HCT116 (cell line): ENCODE measurements around the gene ACSL3. TPM values are rescaled to one million over a fixed set of nuclear protein-coding genes. Genes with fewer than 3 reads are reported as not detected.

Experiments used
- ATAC-seq: fragments of 200-7000 bp; cut with Tn5 transposase; 2 replicates; pipeline ENCODE4 v1.9.1; 2020; ENCODE audit warnings: mild to moderate bottlenecking, moderate library complexity
- BruUV-seq: library from RNA; stranded (reverse); fragments of 400-500 nt; replicated peaks from 2 replicates; lab custom pipeline; 2021; lab: Mats Ljungman, UMichigan
- CTCF ChIA-PET: fragments of 300-600 bp; sonication (Branson Sonifier 250); formaldehyde crosslinking; loops from one replicate; lab custom pipeline; 2021; ENCODE audit warnings: antibody characterized with exemption; lab: Charles Lee
- POLR2A ChIA-PET: fragments of 300-600, 350-600 bp; sonication (Branson Sonifier 250); formaldehyde crosslinking; loops from one replicate; lab custom pipeline; 2021; ENCODE audit warnings: antibody characterized with exemption; lab: Charles Lee
- RAD21 ChIA-PET, 2 experiments: fragments of 300-600 bp; sonication (Branson Sonifier 250); formaldehyde crosslinking; loops; one replicate each; lab custom pipeline; 2023; ENCODE audit warnings: low total read pairs in 2 of 2; ENCODE audit not compliant: uncharacterized antibody in 2 of 2, unreplicated experiment in 2 of 2, low non-redundant PET in 1 of 2; lab: Charles Lee
- DNase-seq: peaks from one replicate; pipeline ENCODE4 v3.0.0-alpha.2; 2010; ENCODE audit warnings: low read depth, low spot score
- H2AFZ ChIP-seq: fragments of 200-600 bp; shearing (Covaris generic), sonication (generic); 2 replicates; pipeline ENCODE4 v1.6.1; 2017; ENCODE audit warnings: low read depth, mixed run types, mixed read lengths, antibody characterized with exemption, low read length; ENCODE audit not compliant: poor library complexity, severe bottlenecking
- H3K27ac ChIP-seq: 2 replicates; pipeline ENCODE4 v1.5.1; 2012; ENCODE audit warnings: low read depth, low read length
- H3K27me3 ChIP-seq: fragments of 200-600 bp; sonication (generic); 2 replicates; pipeline ENCODE4 v1.6.1; 2016; ENCODE audit warnings: mixed run types, low read length, mixed read lengths; ENCODE audit not compliant: insufficient read depth
- H3K36me3 ChIP-seq, 2 experiments: fragments of 200-500 bp in 1 of 2; fragments of 200-600 bp in 1 of 2; sonication (Bioruptor generic) in 1 of 2; sonication (generic) in 1 of 2; 2 replicates each; pipeline versions ENCODE4 v1.5.1 to v1.6.1; 2014 to 2016; ENCODE audit warnings: low read length in 2 of 2, inconsistent platforms in 1 of 2, mixed read lengths in 1 of 2, mixed run types in 1 of 2; ENCODE audit not compliant: insufficient read depth in 2 of 2, control insufficient read depth in 1 of 2
- H3K4me1 ChIP-seq, 2 experiments: fragments of 200-600 bp in 1 of 2; sonication (generic) in 1 of 2; 2 replicates each; pipeline versions ENCODE4 v1.5.1 to v1.6.1; 2012 to 2017; ENCODE audit warnings: low read length in 2 of 2, inconsistent platforms in 1 of 2, mild to moderate bottlenecking in 1 of 2, mixed read lengths in 1 of 2, mixed run types in 1 of 2, moderate library complexity in 1 of 2; ENCODE audit not compliant: insufficient read depth in 2 of 2, control insufficient read depth in 1 of 2
- H3K4me2 ChIP-seq: fragments of 200-600 bp; sonication (generic); 2 replicates; pipeline ENCODE4 v1.6.1; 2017; ENCODE audit warnings: mixed run types, low read length, mixed read lengths
- H3K4me3 ChIP-seq, 2 experiments: fragments of 200-600 bp in 1 of 2; sonication (generic) in 1 of 2; replicated peaks in 1 of 2; 2 replicates each; pipeline ENCODE4 v1.5.1; 2011 to 2016; ENCODE audit warnings: low read length in 2 of 2, control low read depth in 1 of 2, low read depth in 1 of 2, mild to moderate bottlenecking in 1 of 2, mixed read lengths in 1 of 2, mixed run types in 1 of 2
- H3K79me2 ChIP-seq: fragments of 200-600 bp; sonication (generic); 2 replicates; pipeline ENCODE4 v1.6.1; 2017; ENCODE audit warnings: mild to moderate bottlenecking, mixed run types, low read length, moderate library complexity, mixed read lengths; ENCODE audit not compliant: insufficient read depth
- H3K9ac ChIP-seq: fragments of 200-600 bp; sonication (generic); 2 replicates; pipeline ENCODE4 v1.6.1; 2016; ENCODE audit warnings: low read length, mixed read lengths
- H3K9me2 ChIP-seq: fragments of 200-600 bp; sonication (generic), shearing (Covaris generic); 2 replicates; pipeline ENCODE4 v1.6.1; 2017; ENCODE audit warnings: mixed run types, mild to moderate bottlenecking, moderate library complexity; ENCODE audit not compliant: insufficient read depth
- H3K9me3 ChIP-seq, 2 experiments: fragments of 200-500 bp in 1 of 2; fragments of 200-600 bp in 1 of 2; sonication (Bioruptor generic) in 1 of 2; sonication (generic) in 1 of 2; 2 replicates each; pipeline ENCODE4 v1.6.1; 2014 to 2017; ENCODE audit warnings: low read length in 2 of 2, mixed read lengths in 2 of 2, inconsistent platforms in 1 of 2, low read depth in 1 of 2, mild to moderate bottlenecking in 1 of 2, mixed run types in 1 of 2, moderate library complexity in 1 of 2; ENCODE audit not compliant: control insufficient read depth in 1 of 2, insufficient read depth in 1 of 2
- H4K20me1 ChIP-seq: fragments of 200-600 bp; sonication (generic), shearing (Covaris generic); 2 replicates; pipeline ENCODE4 v1.6.1; 2017; ENCODE audit warnings: mixed run types, mild to moderate bottlenecking, moderate library complexity; ENCODE audit not compliant: insufficient read depth
- FOSL1 ChIP-seq: IDR thresholded peaks from 2 replicates; pipeline ENCODE4 v1.6.1; 2012; ENCODE audit warnings: low read depth
- JUND ChIP-seq: IDR thresholded peaks from 2 replicates; pipeline ENCODE4 v1.6.1; 2012
- POLR2AphosphoS5 ChIP-seq: IDR thresholded peaks from 2 replicates; pipeline ENCODE4 v1.6.1; 2011; ENCODE audit warnings: mild to moderate bottlenecking, low read depth, low read length, moderate library complexity
- SIN3A ChIP-seq: IDR thresholded peaks from 2 replicates; pipeline ENCODE4 v1.6.1; 2012; ENCODE audit warnings: low read depth
- YY1 ChIP-seq: IDR thresholded peaks from 2 replicates; pipeline ENCODE4 v1.6.1; 2011; ENCODE audit warnings: low read length, low read depth, moderate library complexity, mild to moderate bottlenecking; ENCODE audit not compliant: insufficient replicate concordance; ENCODE audit errors: extremely low read depth
- ZFX ChIP-seq: fragments of 450-650 bp; IDR thresholded peaks from 2 replicates; pipeline ENCODE4 v1.6.1; 2017
- intact Hi-C: fragments of 100-400 bp; cut with micrococcal nuclease; formaldehyde crosslinking; loops from 2 replicates; pipeline ENCODE4 v1.10.0; 2022
- total RNA-seq: library from RNA; stranded (reverse); gene quantifications from one replicate; pipeline ENCODE4 v1.2.1, GENCODE V29; 2021; ENCODE audit not compliant: unreplicated experiment
- TF ChIP-seq, protein P1 (sequence below): IDR thresholded peaks from 2 replicates; pipeline ENCODE4 v1.6.1; 2012
- TF ChIP-seq, protein P2 (sequence below): IDR thresholded peaks from 2 replicates; pipeline ENCODE4 v1.6.1; 2011; ENCODE audit warnings: mild to moderate bottlenecking, low read length, moderate library complexity; ENCODE audit not compliant: insufficient replicate concordance; ENCODE audit errors: extremely low read depth
- TF ChIP-seq, protein P3 (sequence below): IDR thresholded peaks from 2 replicates; pipeline ENCODE4 v1.6.1; 2012

Gene ACSL3
- total RNA-seq, 1 experiment from 2014 or later = 142 TPM

DNA sequence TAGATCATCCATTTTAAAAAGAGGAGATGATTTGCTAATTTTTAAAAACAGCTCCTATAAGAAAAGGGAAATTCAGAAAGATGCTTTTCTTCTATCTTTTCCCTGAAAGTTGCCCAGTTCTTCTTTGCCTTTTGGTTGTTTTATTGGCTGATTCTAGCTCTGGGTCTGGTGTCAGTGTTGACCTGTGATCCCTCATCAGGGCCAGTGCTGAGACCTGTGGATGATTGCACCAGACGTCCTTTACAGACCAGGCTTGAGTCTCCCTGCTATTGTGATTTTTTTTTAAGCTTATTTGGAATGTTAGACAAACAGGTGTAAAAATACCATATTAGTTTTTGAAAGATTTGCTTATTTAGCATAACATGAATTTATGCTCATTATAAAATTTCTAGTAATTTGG lies 88.2 kb downstream of the ACSL3 start:
- TF ChIP-seq SIN3A (no peak), POLR2AphosphoS5 (no peak), JUND (no peak), ZFX (no peak), FOSL1 (no peak), YY1 (no peak)
- TF ChIP-seq, protein P1, sequence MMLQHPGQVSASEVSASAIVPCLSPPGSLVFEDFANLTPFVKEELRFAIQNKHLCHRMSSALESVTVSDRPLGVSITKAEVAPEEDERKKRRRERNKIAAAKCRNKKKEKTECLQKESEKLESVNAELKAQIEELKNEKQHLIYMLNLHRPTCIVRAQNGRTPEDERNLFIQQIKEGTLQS = no peak
- TF ChIP-seq, protein P2, sequence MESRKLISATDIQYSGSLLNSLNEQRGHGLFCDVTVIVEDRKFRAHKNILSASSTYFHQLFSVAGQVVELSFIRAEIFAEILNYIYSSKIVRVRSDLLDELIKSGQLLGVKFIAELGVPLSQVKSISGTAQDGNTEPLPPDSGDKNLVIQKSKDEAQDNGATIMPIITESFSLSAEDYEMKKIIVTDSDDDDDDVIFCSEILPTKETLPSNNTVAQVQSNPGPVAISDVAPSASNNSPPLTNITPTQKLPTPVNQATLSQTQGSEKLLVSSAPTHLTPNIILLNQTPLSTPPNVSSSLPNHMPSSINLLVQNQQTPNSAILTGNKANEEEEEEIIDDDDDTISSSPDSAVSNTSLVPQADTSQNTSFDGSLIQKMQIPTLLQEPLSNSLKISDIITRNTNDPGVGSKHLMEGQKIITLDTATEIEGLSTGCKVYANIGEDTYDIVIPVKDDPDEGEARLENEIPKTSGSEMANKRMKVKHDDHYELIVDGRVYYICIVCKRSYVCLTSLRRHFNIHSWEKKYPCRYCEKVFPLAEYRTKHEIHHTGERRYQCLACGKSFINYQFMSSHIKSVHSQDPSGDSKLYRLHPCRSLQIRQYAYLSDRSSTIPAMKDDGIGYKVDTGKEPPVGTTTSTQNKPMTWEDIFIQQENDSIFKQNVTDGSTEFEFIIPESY = no peak
- TF ChIP-seq, protein P3, sequence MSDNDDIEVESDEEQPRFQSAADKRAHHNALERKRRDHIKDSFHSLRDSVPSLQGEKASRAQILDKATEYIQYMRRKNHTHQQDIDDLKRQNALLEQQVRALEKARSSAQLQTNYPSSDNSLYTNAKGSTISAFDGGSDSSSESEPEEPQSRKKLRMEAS = no peak
- TF ChIP-seq, all 23 proteins: peak for 0
- no peak overlapping the region for H2AFZ ChIP-seq
- H3K4me2 ChIP-seq = no peak overlapping the region
- ChIA-PET CTCF (interaction anchor here (1.9 kb wide), 1 partner anchor 9 kb away, joined by 13 read pairs; no protein-coding TSS in a partner anchor), RAD21 (no interaction called here), POLR2A (no interaction called here)
- H3K27me3 ChIP-seq = no peaks in the 10 kb centered on the region
- intact Hi-C loops = no loop called here
- no peak overlapping the region for H3K4me3 ChIP-seq
- BruUV-seq = no TSS peak
- ATAC-seq (no peak), DNase-seq (no peak)
- no peaks in the 10 kb centered on the region for H3K79me2 ChIP-seq
- no peaks in the 10 kb centered on the region for H3K9me2 ChIP-seq
- no peaks in the 10 kb centered on the region for H3K36me3 ChIP-seq
- H4K20me1 ChIP-seq = no peaks in the 10 kb centered on the region
- no peak overlapping the region for H3K27ac ChIP-seq
- no peaks in the 10 kb centered on the region for H3K9me3 ChIP-seq
- no peaks in the 10 kb centered on the region for H3K4me1 ChIP-seq
- H3K9ac ChIP-seq = no peak overlapping the region
